ENCODE measurements around the gene GDF15. TPM values are rescaled to one million over a fixed set of nuclear protein-coding genes. Genes with fewer than 3 reads are reported as not detected.
A peak's percentile ranks its signal among the peaks of the same experiment; 100 is the strongest.

The GDF15 gene
- total RNA-seq, 5 donors from 2014 or later (not counting 1 experiment from before 2014, with no cell fraction given): 1.5 to 1.7 (median 1.5) TPM; not detected in 2

GRCh38 chr19:18368504-18369222 is 17.3 kb upstream of the GDF15 start:
- ChIA-PET CTCF (interaction anchor here in 1 of 2 donors (0.7 kb wide), 1 partner anchor 121 kb away, joined by 5 read pairs; no protein-coding TSS in a partner anchor), POLR2A (no interaction called here)
- Mint-ChIP-seq H3K4me1 (peaks cover 2 to 3% (median 3%) of the 10 kb centered on the region in 3 donors), H3K4me3 (no peak overlapping the region), H3K9me3 (no peaks in the 10 kb centered on the region), H3K36me3 (peaks cover 24% of the 10 kb centered on the region), H3K27ac (no peak overlapping the region), H3K27me3 (peaks cover 0 to under 1% of the 10 kb centered on the region in 2 donors)
- Histone ChIP-seq H3K4me1 (ENCODE audit: control insufficient read depth in 1 of 2, extremely low read depth in 1 of 2, insufficient read depth in 2 of 2, low read length in 2 of 2) (peaks cover 0 to 8% of the 10 kb centered on the region in 2 experiments), H3K4me3 (ENCODE audit: control insufficient read depth in 1 of 2, extremely low read depth in 1 of 2, low read length in 1 of 2) (no peak overlapping the region), H3K9me3 (no peaks in the 10 kb centered on the region), H3K36me3 (ENCODE audit: control insufficient read depth in 2 of 2, extremely low read depth in 1 of 2, insufficient read depth in 1 of 2, low read length in 1 of 2) (peaks cover 0 to 13% of the 10 kb centered on the region in 2 donors), H3K27me3 (replicated peaks in 1 of 2; ENCODE audit: control insufficient read depth in 2 of 2, extremely low read depth in 1 of 2, insufficient read depth in 2 of 2, low read length in 1 of 2) (peaks cover 0 to 8% of the 10 kb centered on the region in 2 experiments), H3K27ac (ENCODE audit: low read length) (no peak overlapping the region)
- WGBS (ENCODE audit: insufficient coverage): 87% methylated on average over 11 of the region's 15 CpGs
- DNase-seq: no peak
- ATAC-seq (replicated peaks in 1 of 4): no peak

DNA sequence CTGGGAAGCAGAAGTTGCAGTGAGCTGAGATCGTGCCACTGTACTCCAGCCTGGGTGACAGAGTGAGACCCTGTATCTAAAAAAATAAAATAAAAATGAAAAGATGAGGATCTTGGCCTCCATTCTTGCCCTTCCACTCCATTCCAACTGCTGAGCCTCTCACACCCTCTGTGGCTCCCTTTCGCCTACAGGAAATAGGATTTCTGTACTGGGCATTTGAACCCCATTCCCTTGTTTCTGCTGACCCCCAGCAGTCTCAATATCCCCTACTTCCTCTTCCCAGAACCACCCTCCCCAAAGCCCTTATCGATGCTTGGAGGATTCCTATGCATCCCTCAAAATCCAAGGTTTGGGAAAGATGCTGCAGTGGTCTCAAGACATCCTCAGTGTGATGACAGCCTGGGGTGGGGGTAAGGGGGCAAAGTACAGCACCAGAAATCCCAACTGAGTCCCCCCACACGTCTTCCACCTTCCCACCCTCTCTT is 12.5 kb upstream of the GDF15 start:
- no peaks in the 10 kb centered on the region for H3K36me3 ChIP-seq (ENCODE audit: control insufficient read depth in 2 of 2, extremely low read depth in 1 of 2, insufficient read depth in 1 of 2, low read length in 1 of 2)
- no peak overlapping the region for H3K4me3 ChIP-seq (ENCODE audit: control insufficient read depth in 1 of 2, extremely low read depth in 1 of 2, low read length in 1 of 2)
- no peak for DNase-seq
- Mint-ChIP-seq H3K9me3 (no peaks in the 10 kb centered on the region), H3K4me1 (peaks cover 8 to 11% (median 10%) of the 10 kb centered on the region in 3 donors), H3K36me3 (no peaks in the 10 kb centered on the region), H3K27me3 (peaks cover 4 to 5% of the 10 kb centered on the region in 2 donors), H3K27ac (no peak overlapping the region), H3K4me3 (no peak overlapping the region)
- no peaks in the 10 kb centered on the region for H3K9me3 ChIP-seq
- ChIA-PET POLR2A (no interaction called here), CTCF (no interaction called here)
- H3K4me1 ChIP-seq (ENCODE audit: control insufficient read depth in 1 of 2, extremely low read depth in 1 of 2, insufficient read depth in 2 of 2, low read length in 2 of 2): peaks cover 0 to 20% of the 10 kb centered on the region in 2 experiments
- no peak overlapping the region for H3K27ac ChIP-seq (ENCODE audit: low read length)
- H3K27me3 ChIP-seq (replicated peaks in 1 of 2; ENCODE audit: control insufficient read depth in 2 of 2, extremely low read depth in 1 of 2, insufficient read depth in 2 of 2, low read length in 1 of 2): peaks cover 0 to 14% of the 10 kb centered on the region in 2 experiments
- no peak for ATAC-seq (replicated peaks in 1 of 4)
- whole genome bisulfite sequencing (ENCODE audit: insufficient coverage): 100% methylated on average over 1 of the region's 4 CpGs

- Histone ChIP-seq H3K36me3 (ENCODE audit: control insufficient read depth in 2 of 2, extremely low read depth in 1 of 2, insufficient read depth in 1 of 2, low read length in 1 of 2) (no peaks in the 10 kb centered on the region), H3K27me3 (replicated peaks in 1 of 2; ENCODE audit: control insufficient read depth in 2 of 2, extremely low read depth in 1 of 2, insufficient read depth in 2 of 2, low read length in 1 of 2) (peaks cover 0 to 14% of the 10 kb centered on the region in 2 experiments), H3K4me1 (ENCODE audit: control insufficient read depth in 1 of 2, extremely low read depth in 1 of 2, insufficient read depth in 2 of 2, low read length in 2 of 2) (peaks cover 0 to 20% of the 10 kb centered on the region in 2 experiments), H3K9me3 (no peaks in the 10 kb centered on the region), H3K27ac (ENCODE audit: low read length) (no peak overlapping the region), H3K4me3 (ENCODE audit: control insufficient read depth in 1 of 2, extremely low read depth in 1 of 2, low read length in 1 of 2) (no peak overlapping the region)
- WGBS (ENCODE audit: insufficient coverage): 11% methylated on average over 6 of the region's 17 CpGs
- peak; percentile 29 to 80 (median 66) for ATAC-seq (replicated peaks in 1 of 4)
- ChIA-PET CTCF (interaction anchor here in 1 of 2 donors (0.6 kb wide), 1 partner anchor 96 kb away, joined by 3 read pairs; no protein-coding TSS in a partner anchor), POLR2A (no interaction called here)
- Mint-ChIP-seq H3K4me3 (no peak overlapping the region), H3K36me3 (no peaks in the 10 kb centered on the region), H3K4me1 (peaks cover 8 to 11% (median 10%) of the 10 kb centered on the region in 3 donors), H3K9me3 (no peaks in the 10 kb centered on the region), H3K27me3 (peaks cover 4 to 5% of the 10 kb centered on the region in 2 donors), H3K27ac (peak overlapping the region in 1 of 2 donors; percentile 44)
- DNase-seq: peak in 31 of 35 experiments; percentile 7 to 73 (median 40)
Observed at GRCh38 chr19:18373892-18374629, 11.9 kb upstream of the GDF15 start.

DNA sequence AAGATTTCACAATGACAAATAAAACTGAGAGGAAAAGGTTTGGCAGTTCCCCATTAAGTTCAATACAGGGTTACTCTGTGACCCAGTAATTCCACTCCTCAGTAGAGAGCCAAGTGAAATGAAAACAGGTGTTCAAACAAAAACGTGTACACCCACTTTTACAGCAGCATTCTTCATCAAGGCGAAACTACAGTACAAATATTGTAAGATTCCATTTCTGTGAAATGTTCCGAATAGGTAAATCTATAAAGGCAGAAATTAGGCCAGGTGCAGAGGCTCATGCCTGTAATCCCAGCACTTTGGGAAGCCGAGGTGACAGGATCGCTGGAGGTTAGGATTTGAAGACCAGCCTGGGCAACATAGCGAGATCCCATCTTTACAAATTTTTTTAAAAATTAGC is 8.9 kb upstream of the GDF15 start:
- Mint-ChIP-seq H3K9me3 (no peaks in the 10 kb centered on the region), H3K27me3 (peaks cover 5 to 11% of the 10 kb centered on the region in 2 donors), H3K4me3 (no peak overlapping the region), H3K36me3 (no peaks in the 10 kb centered on the region), H3K4me1 (peaks cover 8 to 11% (median 10%) of the 10 kb centered on the region in 3 donors), H3K27ac (no peak overlapping the region)
- Histone ChIP-seq H3K4me3 (ENCODE audit: control insufficient read depth in 1 of 2, extremely low read depth in 1 of 2, low read length in 1 of 2) (no peak overlapping the region), H3K9me3 (no peaks in the 10 kb centered on the region), H3K36me3 (ENCODE audit: control insufficient read depth in 2 of 2, extremely low read depth in 1 of 2, insufficient read depth in 1 of 2, low read length in 1 of 2) (no peaks in the 10 kb centered on the region), H3K27me3 (replicated peaks in 1 of 2; ENCODE audit: control insufficient read depth in 2 of 2, extremely low read depth in 1 of 2, insufficient read depth in 2 of 2, low read length in 1 of 2) (peaks cover 0 to 20% of the 10 kb centered on the region in 2 experiments), H3K27ac (ENCODE audit: low read length) (no peak overlapping the region), H3K4me1 (ENCODE audit: control insufficient read depth in 1 of 2, extremely low read depth in 1 of 2, insufficient read depth in 2 of 2, low read length in 2 of 2) (peaks cover 0 to 20% of the 10 kb centered on the region in 2 experiments)
- no peak for ATAC-seq (replicated peaks in 1 of 4)
- CTCF ChIA-PET: interaction anchor here in 1 of 2 donors (0.6 kb wide), 1 partner anchor 828 kb away, joined by 3 read pairs; no protein-coding TSS in a partner anchor
- whole genome bisulfite sequencing (ENCODE audit: insufficient coverage): no CpG with 5 or more reads among the region's 6 CpGs
- POLR2A ChIA-PET: no interaction called here
- no peak for DNase-seq

GRCh38 chr19:18379803-18380747 is 5.9 kb upstream of the GDF15 start:
- WGBS (ENCODE audit: insufficient coverage): 64% methylated on average over 6 of the region's 22 CpGs
- Histone ChIP-seq H3K4me3 (ENCODE audit: control insufficient read depth in 1 of 2, extremely low read depth in 1 of 2, low read length in 1 of 2) (no peak overlapping the region), H3K27ac (ENCODE audit: low read length) (no peak overlapping the region), H3K9me3 (no peaks in the 10 kb centered on the region), H3K27me3 (replicated peaks in 1 of 2; ENCODE audit: control insufficient read depth in 2 of 2, extremely low read depth in 1 of 2, insufficient read depth in 2 of 2, low read length in 1 of 2) (peaks cover 0 to 40% of the 10 kb centered on the region in 2 experiments), H3K36me3 (ENCODE audit: control insufficient read depth in 2 of 2, extremely low read depth in 1 of 2, insufficient read depth in 1 of 2, low read length in 1 of 2) (no peaks in the 10 kb centered on the region), H3K4me1 (ENCODE audit: control insufficient read depth in 1 of 2, extremely low read depth in 1 of 2, insufficient read depth in 2 of 2, low read length in 2 of 2) (no peaks in the 10 kb centered on the region)
- no peaks in the 10 kb centered on the region for H3K4me1 Mint-ChIP-seq
- ATAC-seq (replicated peaks in 1 of 4) (no peak), DNase-seq (no peak)
- H3K27me3 Mint-ChIP-seq: peaks cover 4 to 28% of the 10 kb centered on the region in 2 donors
- no peak overlapping the region for H3K27ac Mint-ChIP-seq
- ChIA-PET CTCF (interaction anchor here (0.6 to 1.2 kb wide), 3 partner anchors 9 to 567 kb away, joined by 3 to 6 read pairs (median 4); partner anchors contain the start of gene LRRC25 (in 1 of the 2)), POLR2A (interaction anchor here in 1 of 2 donors (0.6 kb wide), 1 partner anchor 9 kb away, joined by 3 read pairs; no protein-coding TSS in a partner anchor)
- H3K9me3 Mint-ChIP-seq: no peaks in the 10 kb centered on the region
- H3K4me3 Mint-ChIP-seq: no peak overlapping the region
- no peaks in the 10 kb centered on the region for H3K36me3 Mint-ChIP-seq

Measured in T-cell (primary cell).